Measurements from ENCODE around the gene SFMBT2.

DNA sequence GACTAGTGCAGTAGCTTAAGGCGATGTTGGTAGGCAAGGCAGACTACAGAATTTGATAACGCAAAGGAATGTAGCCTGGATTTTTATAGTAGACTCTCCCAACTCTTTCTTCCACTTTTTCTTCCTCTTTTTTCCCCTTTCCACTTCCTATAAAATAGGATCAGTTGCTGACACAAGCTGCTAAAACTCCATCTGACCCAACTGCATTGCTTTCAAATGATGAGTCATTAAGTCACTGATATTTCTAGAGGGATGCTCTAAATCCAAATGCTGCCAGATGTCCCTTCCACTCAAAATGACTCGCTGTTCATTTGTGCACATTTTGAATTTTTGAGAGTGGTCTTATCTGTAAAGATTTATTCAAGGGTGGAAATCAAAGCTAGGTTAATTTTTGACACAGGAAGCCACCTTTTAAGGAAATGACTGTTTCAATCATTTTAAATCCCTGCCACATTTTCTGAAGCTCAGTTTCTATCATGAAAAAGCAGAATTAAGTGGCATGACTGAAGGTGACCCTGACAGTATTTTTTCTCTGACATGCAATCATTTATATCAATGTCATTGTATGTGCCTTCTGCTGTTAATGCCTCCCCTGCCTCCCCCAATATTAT lies 25.8 kb upstream of the SFMBT2 start:
- TF ChIP-seq POLR2A (IDR thresholded peaks at IDR 0.05) = no peak
- TF ChIP-seq, protein P1, sequence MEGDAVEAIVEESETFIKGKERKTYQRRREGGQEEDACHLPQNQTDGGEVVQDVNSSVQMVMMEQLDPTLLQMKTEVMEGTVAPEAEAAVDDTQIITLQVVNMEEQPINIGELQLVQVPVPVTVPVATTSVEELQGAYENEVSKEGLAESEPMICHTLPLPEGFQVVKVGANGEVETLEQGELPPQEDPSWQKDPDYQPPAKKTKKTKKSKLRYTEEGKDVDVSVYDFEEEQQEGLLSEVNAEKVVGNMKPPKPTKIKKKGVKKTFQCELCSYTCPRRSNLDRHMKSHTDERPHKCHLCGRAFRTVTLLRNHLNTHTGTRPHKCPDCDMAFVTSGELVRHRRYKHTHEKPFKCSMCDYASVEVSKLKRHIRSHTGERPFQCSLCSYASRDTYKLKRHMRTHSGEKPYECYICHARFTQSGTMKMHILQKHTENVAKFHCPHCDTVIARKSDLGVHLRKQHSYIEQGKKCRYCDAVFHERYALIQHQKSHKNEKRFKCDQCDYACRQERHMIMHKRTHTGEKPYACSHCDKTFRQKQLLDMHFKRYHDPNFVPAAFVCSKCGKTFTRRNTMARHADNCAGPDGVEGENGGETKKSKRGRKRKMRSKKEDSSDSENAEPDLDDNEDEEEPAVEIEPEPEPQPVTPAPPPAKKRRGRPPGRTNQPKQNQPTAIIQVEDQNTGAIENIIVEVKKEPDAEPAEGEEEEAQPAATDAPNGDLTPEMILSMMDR (IDR thresholded peaks at IDR 0.05) = no peak

Data from suprapubic skin (tissue), 3 donors.